HG03575 (cell line): ENCODE measurements around the gene PRXL2B.

Experiments used
- ATAC-seq: cut with Tn5 transposase; IDR thresholded peaks from one replicate; pipeline ENCODE4 v1.9.1; 2021; ENCODE audit not compliant: unreplicated experiment, insufficient number of reproducible peaks, low FRiP score; ENCODE audit errors: extremely low read depth

PRXL2B gene

GRCh38 chr1:2586154-2587070 lies at the start of gene PRXL2B:
Gene PRXL2B, plus strand, starts transcription at chr1:2586777. Its CDS starts 109 bp downstream, at chr1:2586886.
- no peak for ATAC-seq

- no peak for ATAC-seq
These were observed 48.8 kb upstream of the PRXL2B start for GRCh38 chr1:2537784-2538115.

- no peak for ATAC-seq
These were observed 48.2 kb upstream of the PRXL2B start for GRCh38 chr1:2538376-2538775.

- ATAC-seq: no peak
These were observed 47.7 kb upstream of the PRXL2B start for GRCh38 chr1:2538872-2539271.

DNA sequence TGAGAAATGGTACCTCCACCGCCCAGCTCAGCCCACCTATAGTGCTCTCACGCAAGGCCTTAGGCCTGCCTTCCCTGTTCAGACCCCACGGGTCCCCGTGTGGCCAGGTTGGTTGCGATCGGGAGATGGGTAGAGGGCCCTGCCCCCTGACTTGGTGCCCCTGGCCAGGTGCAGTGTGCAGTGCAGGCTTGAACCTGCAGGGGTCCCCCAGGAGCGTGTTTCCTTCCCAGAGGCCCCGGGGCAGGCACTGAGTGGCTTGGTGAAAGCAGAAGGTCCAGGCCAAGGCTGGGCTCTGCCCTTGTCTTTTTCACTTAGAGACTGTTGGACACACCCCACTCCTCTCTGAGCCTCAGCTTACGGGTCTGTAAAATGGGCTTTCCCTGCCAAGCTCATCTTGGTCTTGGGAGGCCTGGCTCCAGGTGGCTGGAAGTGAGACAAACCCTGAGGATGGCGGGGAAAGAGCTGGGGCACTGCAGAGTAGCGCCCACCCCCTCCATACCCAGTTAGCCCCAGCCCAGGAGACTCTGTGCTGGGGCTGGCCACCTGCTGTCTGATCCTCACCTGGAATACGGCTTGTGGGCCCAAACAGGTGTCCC lies 47.2 kb upstream of the PRXL2B start:
- ATAC-seq: no peak

GRCh38 chr1:2540816-2541492 lies 45.6 kb upstream of the PRXL2B start:
- no peak for ATAC-seq

DNA sequence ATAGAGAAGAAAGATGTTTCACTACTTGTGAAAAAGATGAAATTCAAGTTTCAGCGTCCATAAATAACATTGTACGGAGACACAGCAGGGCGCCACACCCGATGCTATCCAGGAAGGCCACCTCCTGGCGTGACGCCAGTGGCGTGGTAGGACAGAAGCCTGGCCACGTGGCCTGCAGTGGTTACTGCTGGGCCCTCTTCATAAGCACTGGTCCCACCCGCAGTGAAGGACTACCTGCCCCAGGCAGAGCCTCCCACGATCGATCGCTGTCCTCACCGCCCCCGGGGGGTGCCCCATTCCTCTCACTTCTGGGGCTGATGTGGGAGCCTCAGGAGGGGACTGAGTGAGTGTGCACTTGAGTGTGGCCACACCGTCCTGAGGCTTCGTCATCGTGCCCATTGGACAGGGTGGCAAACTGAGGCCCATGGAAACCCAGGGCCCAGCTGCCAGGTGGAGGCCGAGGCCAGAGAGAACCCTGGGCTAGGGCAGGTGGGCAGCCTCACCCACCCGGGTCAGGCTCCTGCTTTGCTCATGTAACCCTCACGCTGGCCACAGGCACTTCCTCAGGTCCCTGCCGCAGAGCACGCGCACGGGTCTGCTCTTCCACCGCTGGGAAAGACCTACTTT lies 44.8 kb upstream of the PRXL2B start:
- ATAC-seq: no peak

DNA sequence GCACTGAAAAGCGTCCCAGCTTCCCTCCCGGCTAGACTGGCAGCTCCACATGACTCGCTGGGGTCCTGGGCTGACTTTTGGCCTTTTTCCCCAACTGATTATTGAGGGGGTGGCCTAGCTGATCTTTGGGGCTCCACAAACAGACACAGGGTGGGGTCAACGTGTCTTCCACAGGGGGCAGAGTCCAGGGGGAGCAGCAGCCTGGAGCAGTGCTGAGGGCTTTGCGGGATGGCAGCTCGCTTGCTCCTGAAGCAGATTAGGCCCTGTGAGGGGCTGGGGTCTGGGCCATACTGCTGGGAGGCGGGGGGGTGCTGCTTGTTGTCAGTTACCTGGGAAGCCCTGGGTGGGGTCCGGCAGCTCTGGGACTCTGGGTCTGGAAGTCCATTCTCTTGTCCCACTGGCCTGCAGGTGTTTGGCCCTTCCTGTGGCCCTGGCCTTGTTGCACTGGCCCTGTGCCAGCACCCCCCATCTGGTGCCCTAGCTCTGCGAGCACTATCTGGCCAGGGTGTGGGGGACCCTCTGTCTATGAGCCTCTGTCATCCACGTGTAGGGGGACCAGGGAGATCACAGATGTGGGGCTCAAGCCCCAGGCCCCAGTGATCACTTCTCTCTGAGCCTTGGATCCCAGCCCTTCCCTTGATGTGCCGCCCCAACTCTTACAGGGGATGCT lies 44.2 kb upstream of the PRXL2B start:
- ATAC-seq: no peak

DNA sequence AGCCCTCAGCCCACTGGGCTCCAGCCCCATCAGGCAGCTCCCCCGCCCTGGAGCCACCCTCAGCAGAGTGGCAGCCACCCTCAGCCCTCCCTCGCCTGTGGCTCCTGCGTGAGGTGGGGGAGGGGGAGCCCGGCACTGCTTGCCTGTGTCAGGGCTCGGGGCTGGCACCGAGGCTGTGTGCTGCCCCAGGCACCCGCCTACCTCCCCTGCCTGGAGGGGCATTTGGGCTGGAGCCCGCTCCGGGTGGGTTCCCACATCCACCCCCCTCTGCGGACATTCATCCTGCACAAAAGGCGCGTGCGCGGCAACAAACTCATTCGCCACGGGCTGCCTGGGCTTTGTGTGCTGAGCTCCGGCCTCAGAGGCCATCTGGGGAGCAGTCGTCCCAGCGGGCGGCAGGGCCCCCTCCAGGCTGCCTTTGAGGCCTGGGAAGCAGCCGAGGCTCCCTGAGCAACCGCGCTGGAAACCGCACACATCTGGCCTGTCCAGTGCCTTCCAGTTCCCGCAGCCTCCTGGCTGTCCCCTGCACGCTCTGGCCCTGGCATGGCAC lies 43.0 kb upstream of the PRXL2B start:
- no peak for ATAC-seq

GRCh38 chr1:2544093-2544874 lies 42.3 kb upstream of the PRXL2B start:
- ATAC-seq: no peak

GRCh38 chr1:2544875-2545640 lies 41.5 kb upstream of the PRXL2B start:
- ATAC-seq: no peak

GRCh38 chr1:2545754-2546514 lies 40.6 kb upstream of the PRXL2B start:
- ATAC-seq: no peak

DNA sequence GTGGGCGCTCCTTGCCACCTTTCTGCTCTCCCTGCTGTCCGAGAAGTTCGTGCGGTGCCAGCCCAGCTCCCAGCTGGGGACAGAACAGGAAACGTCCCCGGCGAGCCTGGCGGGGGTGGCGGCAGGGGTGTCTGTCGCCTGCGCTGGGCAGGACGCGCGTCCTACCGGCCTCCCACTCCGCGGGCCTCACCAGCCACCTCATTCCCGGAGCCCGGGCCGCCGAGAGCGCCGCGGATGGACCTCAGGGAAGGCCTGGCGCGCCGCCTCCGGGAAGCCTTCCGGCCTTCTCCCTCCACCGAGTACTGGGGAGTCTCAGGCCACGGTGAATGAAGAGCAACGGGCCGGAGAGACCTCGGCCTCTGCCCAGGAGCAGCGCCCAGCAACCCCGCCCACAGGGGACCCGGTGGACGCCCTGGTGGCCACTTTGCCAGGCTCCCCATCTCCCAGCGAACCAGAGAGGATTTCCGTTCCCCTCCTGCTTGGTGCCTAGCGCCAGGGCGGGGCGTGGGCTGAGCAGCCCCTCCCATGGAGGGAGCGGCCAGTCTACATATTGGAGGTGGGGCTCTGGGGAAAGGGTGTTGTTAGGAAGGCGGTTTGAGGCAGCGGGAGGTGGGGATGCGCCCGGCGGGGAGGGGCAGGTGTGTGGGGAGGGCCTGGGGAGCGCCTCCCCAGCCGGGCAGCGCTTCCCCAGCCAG lies 39.9 kb upstream of the PRXL2B start:
- ATAC-seq: no peak

DNA sequence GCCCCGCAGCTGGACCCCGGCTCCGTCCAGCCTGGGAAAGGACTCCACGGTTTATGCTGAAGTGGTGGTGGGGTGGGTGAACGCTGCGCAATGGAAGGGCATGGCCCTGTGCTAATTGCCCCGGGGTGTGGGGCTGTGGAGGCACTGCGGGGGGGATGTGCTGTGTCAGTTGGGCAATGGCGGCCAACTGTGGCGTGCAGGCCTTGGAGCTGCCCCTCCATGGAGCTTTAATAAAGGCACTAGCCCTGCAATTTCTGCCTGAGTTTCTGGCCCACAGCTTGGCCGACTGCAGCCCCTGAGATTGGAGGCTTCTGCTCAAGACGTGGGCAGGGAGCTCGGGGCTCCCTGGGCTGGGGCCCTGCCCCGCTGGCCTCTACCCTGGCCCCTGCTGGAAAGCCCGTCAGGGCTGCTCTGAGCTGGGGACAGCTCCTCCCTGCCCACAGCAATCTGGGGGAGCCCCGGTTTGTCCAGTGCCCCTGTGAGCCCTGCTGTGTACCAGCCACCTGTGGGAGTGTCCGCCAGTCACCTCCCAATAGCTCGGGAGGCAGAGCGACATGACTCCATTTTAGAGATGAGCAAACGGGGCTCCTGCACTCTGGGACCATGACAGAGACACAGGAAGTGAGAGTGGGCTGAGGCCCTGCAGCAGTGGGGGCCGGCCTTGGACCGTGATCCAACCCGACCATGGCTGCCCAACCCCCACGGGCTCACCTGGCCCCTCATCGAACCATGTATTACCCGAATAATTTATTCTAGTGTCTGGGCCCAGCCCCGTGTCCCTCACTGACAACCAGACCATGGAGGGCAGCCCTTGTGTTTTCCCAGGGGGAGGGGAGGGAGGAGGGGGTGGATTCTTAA lies 39.1 kb upstream of the PRXL2B start:
- ATAC-seq: no peak

GRCh38 chr1:2548068-2548589 lies 38.4 kb upstream of the PRXL2B start:
- ATAC-seq: no peak
